GM19193 (cell line): ENCODE data around the gene LYRM1.

Experiments
- POLR2A ChIP-seq: IDR thresholded peaks from 4 replicates; pipeline ENCODE4 v1.6.1; 2011; ENCODE audit not compliant: insufficient read depth, insufficient read length; ENCODE audit errors: extremely low read depth

The LYRM1 gene

DNA sequence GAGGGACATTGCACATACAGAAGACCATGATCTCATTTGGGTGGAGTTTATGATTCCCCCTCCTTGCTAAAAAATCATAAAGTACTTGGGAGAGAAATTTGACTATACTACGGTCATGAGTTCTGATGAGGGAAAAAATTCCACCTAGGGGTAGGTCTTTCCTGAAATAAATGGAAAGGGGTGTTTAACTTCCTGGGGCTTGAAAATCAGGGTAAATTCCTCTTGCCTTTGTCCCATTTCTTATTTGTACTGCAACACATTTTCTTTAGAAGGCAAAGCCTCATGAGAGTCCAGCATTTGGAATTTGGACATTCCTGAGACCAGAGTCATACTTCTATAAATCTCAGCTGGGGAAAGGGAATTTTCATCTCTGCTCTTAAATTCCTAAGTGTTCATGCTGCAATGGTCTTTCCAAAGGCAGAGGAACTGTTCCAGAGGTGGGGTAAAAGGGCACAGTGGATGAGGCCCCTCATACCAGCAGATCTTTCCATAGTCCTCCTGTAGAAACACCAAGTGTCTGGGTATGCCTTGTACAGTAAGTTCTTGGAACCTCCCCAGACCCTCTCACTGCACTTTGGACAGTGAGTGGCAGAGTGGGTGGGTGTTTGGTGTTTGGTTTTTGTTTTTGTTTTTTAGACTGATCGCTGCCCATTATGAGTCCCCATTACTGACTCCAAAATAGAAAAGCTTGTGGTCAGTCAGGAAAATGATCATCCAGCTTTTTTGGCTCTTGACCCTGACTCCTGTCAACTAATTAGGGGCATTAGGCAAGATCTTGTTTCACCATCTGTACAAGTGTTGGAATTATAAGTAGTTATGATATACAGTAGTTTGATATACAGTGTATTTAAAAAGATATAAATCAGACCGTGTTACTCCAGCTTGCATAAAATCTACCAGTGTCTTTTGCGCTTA lies 6.0 kb downstream of the LYRM1 start:
- TF ChIP-seq POLR2A, result no peak

DNA sequence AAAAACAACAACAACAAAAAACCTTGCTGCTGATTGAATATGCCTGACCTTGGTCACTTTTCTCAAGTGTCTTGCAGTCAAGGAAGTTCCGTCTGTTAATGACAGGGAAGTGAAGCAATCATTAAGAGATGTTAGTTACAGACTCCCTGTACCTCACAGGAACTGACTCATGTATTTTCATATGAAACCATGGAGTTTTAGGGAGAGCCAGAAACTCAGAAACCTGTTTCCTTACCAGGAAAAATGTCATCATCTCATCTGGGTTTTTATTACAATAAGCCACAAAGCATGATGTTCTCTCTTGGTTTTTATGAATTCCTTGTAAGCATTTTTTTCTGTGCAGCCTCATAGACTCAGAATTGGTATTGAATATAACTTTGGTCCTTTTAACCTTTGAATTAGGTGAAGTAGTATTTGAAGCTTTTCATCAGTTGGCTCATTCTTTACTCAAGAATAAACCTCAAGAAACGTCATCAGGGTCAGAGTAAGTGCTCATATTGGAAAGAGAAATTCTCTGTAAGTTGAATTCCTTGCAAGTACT lies 10.3 kb downstream of the LYRM1 start:
- no peak for TF ChIP-seq POLR2A

DNA sequence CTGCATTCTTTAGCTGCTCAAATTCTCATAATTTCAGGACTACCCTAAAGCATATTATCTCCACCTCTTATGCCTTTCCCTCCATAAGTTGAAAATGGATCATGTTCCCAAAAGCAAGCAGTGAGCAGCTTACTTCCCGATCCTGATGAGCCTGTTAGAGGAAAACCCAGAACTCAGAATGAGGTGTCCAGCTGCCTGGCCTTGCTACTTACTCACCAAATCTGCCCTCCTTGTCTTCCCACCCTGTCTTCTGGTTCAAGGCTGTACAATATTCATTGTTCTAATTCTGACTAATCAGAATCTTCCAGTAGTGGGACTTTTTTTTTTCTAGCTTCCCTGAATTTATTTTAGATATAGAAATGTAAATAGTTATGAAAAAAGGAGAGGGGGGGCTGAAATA lies 10.8 kb downstream of the LYRM1 start:
- no peak for TF ChIP-seq POLR2A

DNA sequence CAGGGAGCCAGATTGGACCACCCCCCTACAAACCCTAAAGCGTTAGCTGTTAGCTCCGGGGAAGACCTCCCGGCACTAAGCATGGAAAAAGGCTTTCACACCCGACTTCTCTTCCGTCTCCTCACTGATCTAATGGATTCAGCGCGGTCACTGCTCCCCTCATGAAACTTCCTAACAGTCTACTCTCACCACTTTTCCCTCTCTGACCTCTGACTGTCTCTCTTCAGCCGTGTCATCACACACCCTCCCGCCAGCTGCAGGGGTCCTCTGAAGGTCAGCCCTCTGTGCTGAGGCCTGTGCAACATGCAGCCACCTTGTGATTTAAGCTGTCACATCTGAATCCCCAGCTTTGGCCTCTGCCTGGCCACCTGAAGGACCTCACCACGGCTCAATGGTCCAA lies 15.7 kb downstream of the LYRM1 start:
- no peak for TF ChIP-seq POLR2A

DNA sequence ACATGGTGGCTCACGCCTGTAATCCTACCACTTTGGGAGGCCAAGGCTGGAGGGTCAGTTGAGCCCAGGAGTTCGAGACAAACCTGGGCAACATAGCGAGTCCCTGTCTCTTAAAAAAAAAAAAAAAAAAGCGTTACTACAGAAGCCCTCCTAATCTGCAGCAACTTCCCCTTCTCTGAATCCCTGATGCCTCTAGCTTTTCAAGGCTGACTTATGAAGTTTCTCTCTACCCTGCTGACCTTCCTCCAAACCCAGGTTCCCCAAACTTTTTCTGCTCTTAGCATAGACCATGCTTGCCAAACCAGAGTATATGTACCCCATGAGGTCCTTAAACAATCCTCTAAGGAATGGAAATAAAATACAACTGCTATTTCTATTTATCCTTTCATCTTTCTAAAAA lies 16.4 kb downstream of the LYRM1 start:
- TF ChIP-seq POLR2A, result no peak

DNA sequence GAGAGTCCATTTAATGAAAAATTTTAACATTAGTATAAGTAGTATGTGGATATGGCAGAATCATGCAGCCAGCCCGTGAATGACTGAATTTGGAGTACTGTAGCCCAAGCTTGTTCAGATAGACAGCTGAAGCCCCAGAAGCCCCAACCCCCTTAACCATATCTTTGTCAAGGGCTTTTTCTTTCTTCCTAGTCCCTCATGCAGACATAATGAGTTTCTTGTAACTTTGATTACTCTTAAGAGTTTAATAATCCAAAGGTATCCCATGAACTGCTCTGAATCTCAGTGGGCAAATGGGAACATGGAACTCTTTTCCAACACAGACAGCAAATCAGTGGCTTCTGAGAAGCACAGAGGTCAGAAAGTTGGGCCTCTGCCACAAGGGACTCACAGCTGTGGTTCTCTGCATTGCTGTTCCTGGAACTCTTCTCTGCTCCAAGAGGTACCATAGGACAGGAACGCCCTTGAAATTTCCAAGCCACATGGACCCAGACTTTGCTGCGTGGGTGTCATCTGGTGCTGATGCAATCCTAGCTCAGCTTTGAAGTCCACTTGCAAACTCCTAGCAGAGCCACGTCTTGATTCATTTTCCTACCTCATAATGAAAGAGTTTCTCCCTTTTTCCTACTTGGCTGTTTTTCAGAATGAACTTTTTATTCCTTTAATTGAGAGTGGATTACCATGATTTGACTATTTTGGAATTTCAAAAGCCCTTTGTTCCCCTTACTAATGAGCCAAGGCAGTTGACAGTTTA lies 18.1 kb downstream of the LYRM1 start:
- TF ChIP-seq POLR2A, result no peak

DNA sequence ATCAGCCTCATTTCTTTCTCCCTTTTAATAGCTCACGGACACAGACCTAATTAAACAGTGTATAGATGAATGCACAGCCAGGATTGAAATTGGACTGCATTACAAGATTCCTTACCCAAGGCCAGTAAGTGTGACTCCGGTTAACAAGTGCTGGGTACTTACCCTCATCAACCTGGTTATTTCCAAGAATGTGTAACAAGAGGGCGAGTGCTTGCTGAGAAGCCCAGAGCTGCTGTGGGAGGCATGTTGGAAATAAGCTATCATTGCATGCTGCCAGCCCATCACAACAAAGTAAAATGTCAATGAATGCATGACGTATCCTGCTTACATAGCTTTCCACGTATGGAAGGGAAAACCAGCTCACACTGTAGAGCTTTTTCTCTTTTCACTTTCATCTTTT lies 19.5 kb downstream of the LYRM1 start:
- no peak for TF ChIP-seq POLR2A

DNA sequence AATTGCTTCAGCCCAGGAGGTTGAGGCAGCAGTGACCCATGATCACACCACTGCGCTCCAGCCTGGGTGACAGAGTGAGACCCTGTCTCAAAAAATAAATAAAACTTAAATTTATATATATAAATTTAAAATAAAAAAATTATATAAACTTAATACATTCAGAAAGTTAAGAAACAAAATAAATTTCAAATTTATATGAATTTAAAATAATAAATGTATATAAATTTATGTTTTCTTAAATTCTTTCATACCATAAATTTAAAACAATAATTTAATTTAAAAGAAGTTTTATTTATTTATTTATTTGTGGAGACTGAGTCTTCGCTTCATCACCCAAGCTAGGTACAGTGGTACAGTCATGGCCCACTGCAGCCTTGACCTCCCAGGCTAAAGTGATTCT lies 20.2 kb downstream of the LYRM1 start:
- TF ChIP-seq POLR2A, result no peak

DNA sequence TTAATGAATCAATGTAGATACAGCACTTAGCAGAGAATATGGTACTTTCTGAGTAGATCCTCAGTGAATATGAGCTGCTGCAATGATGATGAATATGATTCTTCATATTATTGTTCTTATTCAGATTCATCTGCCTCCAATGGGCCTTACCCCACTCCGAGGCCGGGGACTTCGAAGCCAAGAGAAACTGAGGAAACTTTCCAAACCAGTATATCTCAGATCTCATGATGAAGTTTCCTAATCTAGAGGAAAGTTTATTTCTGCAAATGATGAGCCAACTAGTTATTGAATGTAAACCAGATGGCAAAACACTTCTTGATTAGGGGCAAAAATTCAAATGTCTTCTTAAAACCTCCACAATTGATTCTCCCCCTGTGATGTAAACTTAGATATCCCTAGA lies 23.3 kb downstream of the LYRM1 start:
- no peak for TF ChIP-seq POLR2A

DNA sequence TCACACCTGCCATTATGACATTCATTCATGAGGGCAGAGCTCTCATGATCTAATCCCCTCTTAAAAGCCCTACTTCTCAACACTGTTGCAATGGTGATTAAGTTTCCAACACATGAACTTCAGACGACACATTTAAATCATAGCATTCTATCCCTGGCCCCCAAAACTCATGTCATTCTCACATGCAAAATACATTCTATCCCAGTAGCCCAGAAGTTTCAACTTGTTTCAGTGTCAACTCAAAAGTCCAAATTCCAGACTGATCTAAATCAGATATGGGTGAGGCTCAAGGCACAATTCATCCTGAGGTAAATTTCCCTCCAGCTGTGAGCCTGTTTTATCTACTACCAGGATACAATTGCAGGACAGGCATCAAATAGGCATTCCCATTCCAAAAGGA lies 25.2 kb downstream of the LYRM1 start:
- TF ChIP-seq POLR2A, result no peak

DNA sequence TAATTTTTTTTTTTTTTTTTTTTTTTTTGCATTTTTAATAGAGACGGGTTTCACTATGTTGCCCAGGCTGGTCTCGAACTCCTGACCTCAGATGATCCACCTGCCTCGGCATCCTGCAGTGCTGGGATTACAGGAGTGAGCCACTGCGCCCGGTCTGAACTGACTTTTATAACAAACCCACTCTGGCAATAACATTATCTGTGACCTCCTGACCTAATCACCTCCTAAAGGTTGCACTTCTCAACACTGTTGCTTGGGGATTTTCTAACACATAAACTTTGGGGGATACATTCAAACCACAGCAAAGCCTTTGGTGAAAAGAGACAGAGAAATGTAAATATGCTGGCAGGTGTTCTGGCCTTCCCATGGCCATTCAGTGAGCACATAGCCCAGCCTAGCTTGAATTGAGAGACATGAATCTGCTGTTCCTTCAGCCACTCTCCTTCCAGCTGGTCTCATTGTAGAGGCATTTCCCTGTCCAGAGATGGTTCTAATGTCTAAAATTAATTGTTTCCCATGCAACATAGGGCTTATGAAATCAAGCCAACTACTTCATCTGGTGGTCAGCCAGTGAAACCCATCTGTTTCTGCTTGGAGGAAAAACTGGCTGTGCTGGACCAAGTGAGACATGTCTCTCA lies 28.3 kb downstream of the LYRM1 start:
- TF ChIP-seq POLR2A, result no peak

DNA sequence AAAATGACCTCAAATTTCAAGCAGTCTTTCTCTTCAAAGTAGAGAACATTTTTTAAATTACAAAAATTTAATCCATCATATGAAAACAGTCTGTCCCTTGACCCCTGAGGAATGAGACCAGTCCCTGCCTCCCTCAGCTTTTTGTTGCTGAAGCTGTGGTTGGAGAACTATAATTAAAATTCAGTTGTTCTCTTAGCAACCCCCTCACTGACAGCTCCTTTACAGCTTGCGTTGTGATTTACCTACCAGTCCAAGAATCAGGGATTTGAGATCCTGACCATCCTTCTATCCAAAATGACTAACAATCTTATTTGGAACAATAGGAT lies 29.8 kb downstream of the LYRM1 start:
- TF ChIP-seq POLR2A, result no peak

DNA sequence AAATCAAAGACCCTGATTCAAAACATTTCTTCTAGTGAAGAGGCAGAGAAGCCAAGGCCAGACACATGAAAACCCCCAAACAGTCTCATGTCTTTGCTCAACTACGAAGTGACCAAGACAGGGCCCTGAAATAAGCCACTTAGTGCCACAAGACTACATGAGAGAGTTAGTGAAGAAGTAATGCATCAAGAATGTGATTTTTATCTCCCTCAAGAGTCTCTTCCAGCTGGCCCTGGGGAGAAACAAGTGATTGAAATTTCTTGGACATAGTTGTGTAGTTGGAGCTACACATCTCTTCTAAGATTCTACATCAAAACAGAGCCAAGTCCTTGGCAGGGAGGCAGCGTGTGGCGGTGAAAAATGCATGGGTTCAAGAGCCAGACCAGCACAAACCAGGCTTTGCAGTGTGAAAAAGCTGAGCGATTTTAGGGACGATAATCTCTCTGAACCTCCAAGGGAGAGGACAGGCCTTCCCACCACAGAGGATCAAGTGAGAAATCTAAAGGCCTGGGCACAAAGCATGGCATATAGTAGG lies 30.6 kb downstream of the LYRM1 start:
- TF ChIP-seq POLR2A, result no peak

DNA sequence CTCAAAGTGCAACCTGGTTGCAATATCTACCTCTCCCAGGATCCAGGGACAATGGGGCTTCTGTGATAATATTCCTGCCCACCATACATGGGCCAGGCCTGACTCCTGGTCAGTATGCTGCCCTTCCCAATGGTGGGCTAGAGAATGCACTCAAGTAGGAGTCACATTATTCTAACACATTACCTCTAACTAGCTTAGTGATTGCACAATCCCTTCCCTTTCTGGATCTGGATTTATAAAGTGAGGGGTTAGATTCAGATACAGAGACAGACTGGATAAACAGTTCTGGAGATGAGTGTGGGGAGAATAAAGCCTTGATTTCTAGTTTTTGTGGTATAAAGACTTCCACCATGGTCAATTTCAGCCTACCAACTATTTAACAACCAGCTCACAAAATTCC lies 33.0 kb downstream of the LYRM1 start:
- no peak for TF ChIP-seq POLR2A

DNA sequence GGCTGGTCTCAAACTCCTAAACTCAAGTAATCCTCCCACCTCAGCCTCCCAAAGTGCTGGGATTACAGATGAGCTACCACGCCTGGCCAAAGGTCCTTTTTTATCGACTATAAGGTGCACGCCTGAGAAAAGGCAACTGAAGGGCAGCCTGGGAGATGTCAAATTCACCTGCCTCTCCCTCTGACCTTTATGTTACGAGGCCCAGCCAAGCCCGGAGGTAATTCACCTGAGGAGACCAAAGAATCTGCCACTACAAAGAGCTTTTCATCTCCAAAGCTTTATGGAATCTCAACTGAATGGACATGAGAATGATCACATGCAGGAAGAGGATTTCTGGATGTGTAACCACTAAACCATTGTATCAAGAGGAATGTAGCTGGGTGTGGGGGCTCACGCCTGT lies 37.2 kb downstream of the LYRM1 start:
- TF ChIP-seq POLR2A, result no peak
